ENCODE measurements around the gene PDIA2. TPM values are rescaled to one million over a fixed set of nuclear protein-coding genes. Genes with fewer than 3 reads are reported as not detected.

The PDIA2 gene
- total and polyA plus RNA-seq, 2 experiments from 2014 or later = not detected

- no peaks in the 10 kb centered on the region for H3K9me2 ChIP-seq (ENCODE audit: insufficient read depth)
- no peak for DNase-seq
- no peak overlapping the region for H2AFZ ChIP-seq
- H3K27me3 ChIP-seq (replicated peaks; ENCODE audit: insufficient read depth) = no peaks in the 10 kb centered on the region
- H3K36me3 ChIP-seq (ENCODE audit: low read depth) = no peaks in the 10 kb centered on the region
- in situ Hi-C loops (cut with MboI) = no loop called here
- peaks cover 3% of the 10 kb centered on the region; the same call in 1 of the 2 replicates for H3F3A ChIP-seq (ENCODE audit: insufficient read depth)
- H3K9ac ChIP-seq = no peak overlapping the region
- peaks cover 9% of the 10 kb centered on the region; the same call in 1 of the 2 replicates for H4K20me1 ChIP-seq (ENCODE audit: insufficient read depth)
- 96 to 98% methylated on average over 11 of the region's 11 CpGs for WGBS, 2 experiments (ENCODE audit: low coverage in 1 of 2, low lambda C conversion rate in 2 of 2, missing lambda C conversion rate in 2 of 2)
- H3K4me2 ChIP-seq (ENCODE audit: unreplicated experiment) = no peak overlapping the region
- peaks cover 7% of the 10 kb centered on the region for H3K4me1 ChIP-seq (ENCODE audit: insufficient read depth)
- no peak overlapping the region for H3K4me3 ChIP-seq
- H3K79me2 ChIP-seq (ENCODE audit: insufficient read depth) = peaks cover 100% of the 10 kb centered on the region
- no peaks in the 10 kb centered on the region for H3K9me3 ChIP-seq (ENCODE audit: low read depth)
- H3K27ac ChIP-seq = no peak overlapping the region
- TF ChIP-seq EZH2 (IDR thresholded peaks at IDR 0.05; ENCODE audit: insufficient read depth, poor library complexity, severe bottlenecking) (no peak), EZH2phosphoT487 (IDR thresholded peaks at IDR 0.05; ENCODE audit: insufficient read depth, low read depth) (no peak)
These were observed 53.3 kb downstream of the PDIA2 start for GRCh38 chr16:336269-336668.

Other genes with a start within 250 kb of the PDIA2 start
- gene POLR3K, start 229.6 kb upstream of the PDIA2 start, total RNA-seq (2014; rRNA removed; shearing (Covaris generic)) = 2.2 and 5.2 TPM in 2 replicates
- gene POLR3K, start 229.6 kb upstream of the PDIA2 start, polyA plus RNA-seq (2016; fragmentation: Nextera tagmentation; extraction: Ambion mirVana) = 16.0 and 17.2 TPM in 2 replicates
- gene SNRNP25, start 229.3 kb upstream of the PDIA2 start, total RNA-seq (2014; rRNA removed; shearing (Covaris generic)) = 12.1 and 17.6 TPM in 2 replicates
- 30.4 and 31.5 TPM in 2 replicates for gene SNRNP25, start 229.3 kb upstream of the PDIA2 start, polyA plus RNA-seq (2016; fragmentation: Nextera tagmentation; extraction: Ambion mirVana)
- 54.6 and 61.7 TPM in 2 replicates for gene RHBDF1, start 210.5 kb upstream of the PDIA2 start, total RNA-seq (2014; rRNA removed; shearing (Covaris generic))
- 62.2 and 62.6 TPM in 2 replicates for gene RHBDF1, start 210.5 kb upstream of the PDIA2 start, polyA plus RNA-seq (2016; fragmentation: Nextera tagmentation; extraction: Ambion mirVana)
- 127 and 222 TPM in 2 replicates for gene MPG, start 204.9 kb upstream of the PDIA2 start, total RNA-seq (2014; rRNA removed; shearing (Covaris generic))
- gene MPG, start 204.9 kb upstream of the PDIA2 start, polyA plus RNA-seq (2016; fragmentation: Nextera tagmentation; extraction: Ambion mirVana) = 132 and 134 TPM in 2 replicates
- gene NPRL3, start 144.5 kb upstream of the PDIA2 start, total RNA-seq (2014; rRNA removed; shearing (Covaris generic)) = 6.4 and 10.6 TPM in 2 replicates
- 11.6 and 13.6 TPM in 2 replicates for gene NPRL3, start 144.5 kb upstream of the PDIA2 start, polyA plus RNA-seq (2016; fragmentation: Nextera tagmentation; extraction: Ambion mirVana)
- not detected in 2 replicates for gene HBZ, start 130.5 kb upstream of the PDIA2 start, total RNA-seq (2014; rRNA removed; shearing (Covaris generic))
- not detected in 2 replicates for gene HBZ, start 130.5 kb upstream of the PDIA2 start, polyA plus RNA-seq (2016; fragmentation: Nextera tagmentation; extraction: Ambion mirVana)
- not detected in 2 replicates for gene HBM, start 117.2 kb upstream of the PDIA2 start, total RNA-seq (2014; rRNA removed; shearing (Covaris generic))
- gene HBM, start 117.2 kb upstream of the PDIA2 start, polyA plus RNA-seq (2016; fragmentation: Nextera tagmentation; extraction: Ambion mirVana) = not detected in 2 replicates
- gene HBA2, start 110.3 kb upstream of the PDIA2 start, total RNA-seq (2014; rRNA removed; shearing (Covaris generic)) = not detected in 2 replicates
- gene HBA2, start 110.3 kb upstream of the PDIA2 start, polyA plus RNA-seq (2016; fragmentation: Nextera tagmentation; extraction: Ambion mirVana) = not detected in 2 replicates
- not detected in 2 replicates for gene HBA1, start 106.5 kb upstream of the PDIA2 start, total RNA-seq (2014; rRNA removed; shearing (Covaris generic))
- gene HBA1, start 106.5 kb upstream of the PDIA2 start, polyA plus RNA-seq (2016; fragmentation: Nextera tagmentation; extraction: Ambion mirVana) = not detected in 2 replicates
- gene HBQ1, start 102.7 kb upstream of the PDIA2 start, total RNA-seq (2014; rRNA removed; shearing (Covaris generic)) = not detected in 2 replicates
- not detected in 2 replicates for gene HBQ1, start 102.7 kb upstream of the PDIA2 start, polyA plus RNA-seq (2016; fragmentation: Nextera tagmentation; extraction: Ambion mirVana)
- 49.6 and 78.5 TPM in 2 replicates for gene LUC7L, start 53.7 kb upstream of the PDIA2 start, total RNA-seq (2014; rRNA removed; shearing (Covaris generic))
- 35.6 and 37.3 TPM in 2 replicates for gene LUC7L, start 53.7 kb upstream of the PDIA2 start, polyA plus RNA-seq (2016; fragmentation: Nextera tagmentation; extraction: Ambion mirVana)
- gene FAM234A, start 48.3 kb upstream of the PDIA2 start, total RNA-seq (2014; rRNA removed; shearing (Covaris generic)) = 165 and 202 TPM in 2 replicates
- 113 and 119 TPM in 2 replicates for gene FAM234A, start 48.3 kb upstream of the PDIA2 start, polyA plus RNA-seq (2016; fragmentation: Nextera tagmentation; extraction: Ambion mirVana)
- 2.4 and 7.0 TPM in 2 replicates for gene RGS11, start 7.2 kb upstream of the PDIA2 start, total RNA-seq (2014; rRNA removed; shearing (Covaris generic))
- gene RGS11, start 7.2 kb upstream of the PDIA2 start, polyA plus RNA-seq (2016; fragmentation: Nextera tagmentation; extraction: Ambion mirVana) = 4.4 and 4.5 TPM in 2 replicates
- gene ARHGDIG, start 2.6 kb upstream of the PDIA2 start, total RNA-seq (2014; rRNA removed; shearing (Covaris generic)) = 0.65 TPM in 1 of 2 replicates, not detected in the other
- 0.38 and 0.40 TPM in 2 replicates for gene ARHGDIG, start 2.6 kb upstream of the PDIA2 start, polyA plus RNA-seq (2016; fragmentation: Nextera tagmentation; extraction: Ambion mirVana)
- 25.5 and 27.1 TPM in 2 replicates for gene AXIN1, start 69.6 kb downstream of the PDIA2 start, total RNA-seq (2014; rRNA removed; shearing (Covaris generic))
- gene AXIN1, start 69.6 kb downstream of the PDIA2 start, polyA plus RNA-seq (2016; fragmentation: Nextera tagmentation; extraction: Ambion mirVana) = 3.0 and 3.3 TPM in 2 replicates
- gene MRPL28, start 87.4 kb downstream of the PDIA2 start, total RNA-seq (2014; rRNA removed; shearing (Covaris generic)) = 94.1 and 103 TPM in 2 replicates
- gene MRPL28, start 87.4 kb downstream of the PDIA2 start, polyA plus RNA-seq (2016; fragmentation: Nextera tagmentation; extraction: Ambion mirVana) = 108 and 110 TPM in 2 replicates
- gene PGAP6, start 98.8 kb downstream of the PDIA2 start, total RNA-seq (2014; rRNA removed; shearing (Covaris generic)) = 78.4 and 98.6 TPM in 2 replicates
- gene PGAP6, start 98.8 kb downstream of the PDIA2 start, polyA plus RNA-seq (2016; fragmentation: Nextera tagmentation; extraction: Ambion mirVana) = 16.4 and 20.6 TPM in 2 replicates
- gene NME4, start 114.0 kb downstream of the PDIA2 start, total RNA-seq (2014; rRNA removed; shearing (Covaris generic)) = 128 and 175 TPM in 2 replicates
- gene NME4, start 114.0 kb downstream of the PDIA2 start, polyA plus RNA-seq (2016; fragmentation: Nextera tagmentation; extraction: Ambion mirVana) = 283 and 293 TPM in 2 replicates
- gene DECR2, start 118.7 kb downstream of the PDIA2 start, total RNA-seq (2014; rRNA removed; shearing (Covaris generic)) = 7.8 and 8.9 TPM in 2 replicates
- gene DECR2, start 118.7 kb downstream of the PDIA2 start, polyA plus RNA-seq (2016; fragmentation: Nextera tagmentation; extraction: Ambion mirVana) = 25.2 and 26.1 TPM in 2 replicates
- gene RAB11FIP3, start 142.5 kb downstream of the PDIA2 start, total RNA-seq (2014; rRNA removed; shearing (Covaris generic)) = 27.8 and 33.5 TPM in 2 replicates
- gene RAB11FIP3, start 142.5 kb downstream of the PDIA2 start, polyA plus RNA-seq (2016; fragmentation: Nextera tagmentation; extraction: Ambion mirVana) = 0.46 and 1.2 TPM in 2 replicates
- 68.0 and 69.4 TPM in 2 replicates for gene CAPN15, start 244.5 kb downstream of the PDIA2 start, total RNA-seq (2014; rRNA removed; shearing (Covaris generic))
- gene CAPN15, start 244.5 kb downstream of the PDIA2 start, polyA plus RNA-seq (2016; fragmentation: Nextera tagmentation; extraction: Ambion mirVana) = 5.4 and 5.7 TPM in 2 replicates

Data from GM23248 (cell line).